Endothelial cell of umbilical vein (primary cell): ENCODE results near the gene PNKD. TPM values are rescaled to one million over a fixed set of nuclear protein-coding genes. Genes with fewer than 3 reads are reported as not detected.

Experiments
- BruUV-seq: library from RNA; stranded (reverse); fragments of 400-500 nt; replicated peaks from 2 replicates; lab custom pipeline; 2021; lab: Mats Ljungman, UMichigan
- CTCF ChIA-PET: fragments of 300-600, 350-600 bp; sonication (Branson Sonifier 250); formaldehyde crosslinking; loops from one replicate; lab custom pipeline; 2021; ENCODE audit warnings: antibody characterized with exemption, inconsistent platforms; lab: Charles Lee
- POLR2A ChIA-PET: fragments of 300-600, 350-600 bp; sonication (Branson Sonifier 250); formaldehyde crosslinking; loops from one replicate; lab custom pipeline; 2021; ENCODE audit warnings: antibody characterized with exemption, inconsistent platforms; lab: Charles Lee
- DNase-seq: peaks from one replicate; pipeline ENCODE4 v3.0.0-alpha.2; 2011; ENCODE audit warnings: low read depth, low spot score
- FAIRE-seq: peaks from 2 replicates; lab custom pipeline; 2011; peaks lifted over from hg19 to GRCh38; lab: Jason Lieb, UNC
- H2AFZ ChIP-seq: 2 replicates; pipeline ENCODE4 v1.6.0; 2012; ENCODE audit warnings: low read depth, low read length, control low read depth, inconsistent platforms
- H3K27ac ChIP-seq: 2 replicates; pipeline ENCODE4 v1.5.1; 2011; ENCODE audit warnings: low read depth, mild to moderate bottlenecking, control low read depth, low read length, moderate library complexity; ENCODE audit not compliant: insufficient read depth
- H3K27me3 ChIP-seq, 2 experiments: 2 replicates each; pipeline versions ENCODE4 v1.6.0 to v1.6.1; 2011; ENCODE audit warnings: low read length in 2 of 2, mixed read lengths in 1 of 2; ENCODE audit not compliant: control insufficient read depth in 2 of 2, insufficient read depth in 2 of 2
- H3K36me3 ChIP-seq, 2 experiments: 2 replicates in 1 of 2; 3 replicates in 1 of 2; pipeline ENCODE4 v1.5.1; 2011; ENCODE audit warnings: low read length in 2 of 2, mild to moderate bottlenecking in 1 of 2, moderate library complexity in 1 of 2; ENCODE audit not compliant: control insufficient read depth in 2 of 2, insufficient read depth in 2 of 2; ENCODE audit errors: extremely low read depth in 1 of 2
- H3K4me1 ChIP-seq: 3 replicates; pipeline ENCODE4 v1.5.1; 2011; ENCODE audit warnings: mild to moderate bottlenecking, low read length; ENCODE audit not compliant: control insufficient read depth, insufficient read depth; ENCODE audit errors: extremely low read depth
- H3K4me2 ChIP-seq: 2 replicates; pipeline ENCODE4 v1.6.1; 2011; ENCODE audit warnings: low read length, control low read depth, mixed read lengths; ENCODE audit not compliant: insufficient read depth
- H3K4me3 ChIP-seq, 3 experiments: fragments of 200-600 bp in 1 of 3; sonication (generic), shearing (Covaris generic) in 1 of 3; replicated peaks in 1 of 3; 2 replicates each; pipeline ENCODE4 v1.5.1; 2011 to 2016; ENCODE audit warnings: control low read depth in 3 of 3, low read length in 3 of 3, mild to moderate bottlenecking in 2 of 3, inconsistent platforms in 1 of 3, low read depth in 1 of 3, moderate library complexity in 1 of 3; ENCODE audit not compliant: insufficient read depth in 1 of 3
- H3K79me2 ChIP-seq: 2 replicates; pipeline ENCODE4 v1.6.0; 2012; ENCODE audit warnings: low read length, inconsistent platforms; ENCODE audit not compliant: control insufficient read depth, insufficient read depth
- H3K9ac ChIP-seq: replicated peaks from 2 replicates; pipeline ENCODE3; 2011; ENCODE audit warnings: low read length, control low read depth; ENCODE audit not compliant: insufficient read depth; ENCODE audit errors: extremely low read depth
- H3K9me1 ChIP-seq: replicated peaks from 3 replicates; pipeline ENCODE4 v1.6.0; 2011; ENCODE audit warnings: mild to moderate bottlenecking, low read length; ENCODE audit not compliant: control insufficient read depth, insufficient read depth; ENCODE audit errors: extremely low read depth
- H3K9me3 ChIP-seq: replicated peaks from 2 replicates; pipeline ENCODE4 v1.5.1; 2012; ENCODE audit warnings: low read length, inconsistent platforms; ENCODE audit not compliant: control insufficient read depth, insufficient read depth
- H4K20me1 ChIP-seq: replicated peaks from 2 replicates; pipeline ENCODE3; 2011; ENCODE audit warnings: mild to moderate bottlenecking, low read length; ENCODE audit not compliant: control insufficient read depth, insufficient read depth; ENCODE audit errors: extremely low read depth
- CTCF ChIP-seq, 2 donors: IDR thresholded peaks; 1 replicate in 1 of 2; 2 replicates in 1 of 2; pipeline ENCODE4 v1.5.1; 2011; ENCODE audit warnings: low read length in 2 of 2, mild to moderate bottlenecking in 2 of 2, moderate library complexity in 2 of 2, control low read depth in 1 of 2, inconsistent platforms in 1 of 2, low read depth in 1 of 2; ENCODE audit not compliant: insufficient read depth in 1 of 2; ENCODE audit errors: extremely low read depth in 1 of 2
- EZH2 ChIP-seq: IDR thresholded peaks from 2 replicates; pipeline ENCODE4 v1.6.1; 2012; ENCODE audit warnings: borderline replicate concordance, low read depth, mild to moderate bottlenecking, moderate library complexity, low read length, inconsistent platforms; ENCODE audit not compliant: severe bottlenecking
- FOS ChIP-seq: IDR thresholded peaks from 2 replicates; pipeline ENCODE4 v1.6.1; 2011; ENCODE audit warnings: mild to moderate bottlenecking, low read length, moderate library complexity, borderline replicate concordance; ENCODE audit not compliant: insufficient read depth
- GATA2 ChIP-seq: IDR thresholded peaks from 2 replicates; pipeline ENCODE4 v1.7.0; 2011; ENCODE audit warnings: low read depth, mild to moderate bottlenecking, moderate library complexity, mixed read lengths, low read length; ENCODE audit not compliant: insufficient read length, insufficient read depth
- JUN ChIP-seq: IDR thresholded peaks from 2 replicates; pipeline ENCODE4 v1.6.1; 2011; ENCODE audit warnings: borderline replicate concordance, low read depth; ENCODE audit not compliant: insufficient read length, insufficient read depth
- MAX ChIP-seq: IDR thresholded peaks from 2 replicates; pipeline ENCODE4 v1.6.1; 2011; ENCODE audit not compliant: insufficient read depth, insufficient read length
- MYC ChIP-seq: IDR thresholded peaks from one replicate; pipeline ENCODE4 v1.6.1; 2011; ENCODE audit warnings: mild to moderate bottlenecking, low read depth, low read length
- POLR2A ChIP-seq: IDR thresholded peaks from 2 replicates; pipeline ENCODE4 v1.6.1; 2012; ENCODE audit warnings: low read depth, mild to moderate bottlenecking, control low read depth, low read length
- POLR2AphosphoS5 ChIP-seq: IDR thresholded peaks from 2 replicates; pipeline ENCODE4 v1.6.1; 2012; ENCODE audit warnings: low read depth, mild to moderate bottlenecking, control low read depth, low read length, moderate library complexity; ENCODE audit not compliant: insufficient read depth
- dilution Hi-C: fragments of 300-500 bp; cut with MboI; formaldehyde crosslinking; loops from one replicate; pipeline ENCODE4 v1.15.0; 2019; ENCODE audit warnings: low sequenced_read_pairs; ENCODE audit not compliant: extremely low pct_ligation_motif_present
- intact Hi-C: fragments of 100-400 bp; cut with micrococcal nuclease; formaldehyde crosslinking; loops from one replicate; pipeline ENCODE4 v1.10.0; 2022
- polyA plus RNA-seq, 4 experiments: library from polyadenylated mRNA; depleted of rRNA in 3 of 4; stranded (reverse) in 3 of 4; unstranded in 1 of 4; fragments of >200 nt; gene quantifications; 2 replicates each; pipeline versions ENCODE4 v1.2.1 to v1.2.3, GENCODE V29; 2011 to 2012; ENCODE audit warnings: missing spikeins in 1 of 4
- total RNA-seq: library from RNA; stranded (reverse); gene quantifications from 2 replicates; pipeline ENCODE4 v1.2.3, GENCODE V29; 2021

PNKD gene
- total and polyA plus RNA-seq, 2 donors (not counting 3 experiments of a cell fraction or from before 2014, with no cell fraction given): 56.1 to 88.3 TPM

GRCh38 chr2:218374795-218375194, 104.5 kb downstream of the PNKD start:
- Histone ChIP-seq H2AFZ (no peak overlapping the region), H3K4me2 (no peak overlapping the region), H3K27ac (no peak overlapping the region), H4K20me1 (no peaks in the 10 kb centered on the region), H3K4me3 (no peak overlapping the region), H3K79me2 (no peaks in the 10 kb centered on the region), H3K4me1 (no peaks in the 10 kb centered on the region), H3K36me3 (no peaks in the 10 kb centered on the region), H3K9me1 (no peaks in the 10 kb centered on the region), H3K27me3 (peaks cover 0 to 2% of the 10 kb centered on the region in 2 experiments), H3K9me3 (no peaks in the 10 kb centered on the region), H3K9ac (no peak overlapping the region)
- ChIA-PET POLR2A (no interaction called here), CTCF (interaction anchor here (1.9 kb wide), 1 partner anchor 18 kb away, joined by 5 read pairs; the partner anchor contains the start of gene CATIP)
- BruUV-seq: no TSS peak
- dilution Hi-C loops (no loop called here), intact Hi-C loops (no loop called here)
- DNase-seq (no peak), FAIRE-seq (no peak)
- no peak for TF ChIP-seq POLR2A
- no peak for TF ChIP-seq CTCF (IDR thresholded peaks at IDR 0.05; ENCODE audit: extremely low read depth in 1 of 2, insufficient read depth in 1 of 2, low read depth in 1 of 2, low read length in 2 of 2)
- TF ChIP-seq POLR2AphosphoS5: no peak
- no peak for TF ChIP-seq MYC
- TF ChIP-seq GATA2: no peak
- TF ChIP-seq FOS: no peak
- TF ChIP-seq EZH2: no peak
- TF ChIP-seq JUN: no peak
- no peak for TF ChIP-seq MAX
